T-helper 17 cell (primary cell): ENCODE results near the gene ARF3. TPM values are rescaled to one million over a fixed set of nuclear protein-coding genes. Genes with fewer than 3 reads are reported as not detected.

ENCODE experiments used
- ATAC-seq: fragments of 150-1000 bp; cut with Tn5 transposase; 2 replicates; pipeline ENCODE4 v1.10.0; 2021; ENCODE audit warnings: mild to moderate bottlenecking, moderate library complexity
- DNase-seq, 3 donors: peaks; one replicate each; pipeline versions ENCODE4 v3.0.0 to v3.0.0-alpha.2; 2020 to 2021
- H3K9me3 ChIP-seq: one replicate; pipeline ENCODE4 v1.7.0; 2013; ENCODE audit warnings: low read length, mild to moderate bottlenecking; ENCODE audit not compliant: control insufficient read depth, poor library complexity, severe bottlenecking
- H3K27ac Mint-ChIP-seq: one replicate; pipeline ENCODE4 v1.8.0; 2022; ENCODE audit warnings: mild to moderate bottlenecking, moderate library complexity, mixed read lengths
- H3K27me3 Mint-ChIP-seq: one replicate; pipeline ENCODE4 v1.8.0; 2022; ENCODE audit warnings: mixed read lengths
- H3K36me3 Mint-ChIP-seq: one replicate; pipeline ENCODE4 v1.8.0; 2022; ENCODE audit warnings: low read depth, mixed read lengths
- H3K4me1 Mint-ChIP-seq: one replicate; pipeline ENCODE4 v1.8.0; 2022; ENCODE audit warnings: mild to moderate bottlenecking, mixed read lengths
- H3K4me3 Mint-ChIP-seq: one replicate; pipeline ENCODE4 v1.8.0; 2022; ENCODE audit warnings: mild to moderate bottlenecking, moderate library complexity, mixed read lengths
- total RNA-seq, 4 donors: library from RNA in 2 of 4; stranded (reverse) in 2 of 4; gene quantifications; one replicate each; pipeline ENCODE4 v1.2.3 and lab custom pipeline; 2022 to 2026

ARF3 gene
- total RNA-seq, 2 donors from 2014 or later, result 80.1 to 111 TPM

DNA sequence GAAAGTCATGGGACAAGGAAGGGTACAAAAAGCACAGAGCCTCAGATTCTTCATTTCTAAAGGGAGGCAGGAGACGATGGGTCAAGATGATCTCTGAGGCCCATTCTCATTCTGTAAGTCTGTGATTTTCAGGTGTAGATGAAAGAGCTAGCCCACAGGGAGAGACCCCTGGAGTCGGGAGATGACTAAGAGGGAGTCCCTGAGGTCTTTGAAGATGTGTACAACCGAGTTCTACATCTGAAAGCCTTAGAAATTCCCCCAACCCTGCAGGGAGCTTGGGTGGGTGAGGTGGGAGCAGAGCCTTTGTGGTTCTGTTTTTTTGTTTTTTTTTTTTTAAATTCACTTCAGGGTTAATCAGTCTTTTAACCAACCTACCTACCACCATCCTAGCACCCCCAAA lies 11.2 kb upstream of the ARF3 start:
- Mint-ChIP-seq H3K36me3 (peaks cover 9% of the 10 kb centered on the region), H3K27me3 (peaks cover 26% of the 10 kb centered on the region), H3K4me3 (no peak overlapping the region), H3K4me1 (peaks cover 17% of the 10 kb centered on the region), H3K27ac (no peak overlapping the region)
- ATAC-seq (no peak), DNase-seq (no peak)
- no peaks in the 10 kb centered on the region for H3K9me3 ChIP-seq

DNA sequence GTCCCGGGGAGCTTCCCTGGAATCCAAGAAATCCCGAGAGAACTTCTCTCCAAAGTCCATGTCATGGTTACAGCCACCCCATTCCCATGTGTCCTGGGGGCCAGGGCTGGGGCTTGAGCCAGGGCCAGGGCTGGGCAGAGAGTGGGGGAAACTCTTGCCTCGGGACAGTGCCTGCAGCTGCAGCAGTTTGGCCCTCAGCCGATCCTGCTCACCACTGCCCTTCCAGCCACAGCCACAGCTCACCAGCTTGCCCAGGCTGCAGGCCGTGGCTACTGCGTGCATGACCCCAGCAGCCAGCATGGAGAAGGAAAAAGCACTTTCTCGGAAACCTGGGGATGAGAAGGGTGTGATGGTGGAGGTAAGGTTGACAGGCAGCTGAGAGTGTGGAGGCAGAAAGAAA lies 10.7 kb upstream of the ARF3 start:
- DNase-seq (no peak), ATAC-seq (no peak)
- H3K27ac Mint-ChIP-seq, result no peak overlapping the region
- H3K4me1 Mint-ChIP-seq, result peaks cover 17% of the 10 kb centered on the region
- H3K36me3 Mint-ChIP-seq, result peaks cover 9% of the 10 kb centered on the region
- peaks cover 26% of the 10 kb centered on the region for H3K27me3 Mint-ChIP-seq
- no peaks in the 10 kb centered on the region for H3K9me3 ChIP-seq
- H3K4me3 Mint-ChIP-seq, result no peak overlapping the region

DNA sequence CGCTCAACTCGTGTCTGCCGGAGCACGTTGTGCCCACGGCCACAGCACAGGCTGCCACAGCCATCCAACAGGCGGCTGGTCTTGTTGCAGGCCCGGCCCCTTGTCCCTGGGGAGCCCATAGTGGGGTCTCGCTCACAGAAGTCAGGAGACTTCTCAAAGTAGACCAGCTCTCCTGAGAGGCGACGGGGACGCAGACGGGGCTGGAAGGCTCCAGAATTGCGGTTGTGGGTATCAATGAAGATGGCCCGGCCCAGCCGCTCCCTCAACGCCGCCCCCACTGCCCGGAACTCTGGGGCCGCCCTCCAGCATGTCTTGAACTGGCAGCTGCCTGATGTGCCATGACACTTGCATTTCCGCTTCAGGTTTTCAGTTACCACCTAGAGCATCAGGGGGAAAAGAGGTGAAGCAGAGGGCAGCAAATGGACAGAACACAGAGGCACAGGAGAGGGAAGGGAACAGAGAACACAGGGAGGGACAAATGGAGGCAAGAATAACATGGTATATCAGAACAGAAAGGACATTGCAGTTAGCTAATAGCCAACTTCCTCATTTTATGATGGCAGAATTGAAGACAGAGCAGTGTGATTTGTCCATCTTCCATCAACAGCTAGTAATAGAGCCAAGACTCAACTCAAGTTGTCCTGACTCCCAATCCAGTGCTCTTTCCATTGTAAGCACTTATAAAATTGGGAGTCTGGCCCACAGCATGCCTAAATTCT lies 9.0 kb upstream of the ARF3 start:
- peaks cover 9% of the 10 kb centered on the region for H3K27me3 Mint-ChIP-seq

DNA sequence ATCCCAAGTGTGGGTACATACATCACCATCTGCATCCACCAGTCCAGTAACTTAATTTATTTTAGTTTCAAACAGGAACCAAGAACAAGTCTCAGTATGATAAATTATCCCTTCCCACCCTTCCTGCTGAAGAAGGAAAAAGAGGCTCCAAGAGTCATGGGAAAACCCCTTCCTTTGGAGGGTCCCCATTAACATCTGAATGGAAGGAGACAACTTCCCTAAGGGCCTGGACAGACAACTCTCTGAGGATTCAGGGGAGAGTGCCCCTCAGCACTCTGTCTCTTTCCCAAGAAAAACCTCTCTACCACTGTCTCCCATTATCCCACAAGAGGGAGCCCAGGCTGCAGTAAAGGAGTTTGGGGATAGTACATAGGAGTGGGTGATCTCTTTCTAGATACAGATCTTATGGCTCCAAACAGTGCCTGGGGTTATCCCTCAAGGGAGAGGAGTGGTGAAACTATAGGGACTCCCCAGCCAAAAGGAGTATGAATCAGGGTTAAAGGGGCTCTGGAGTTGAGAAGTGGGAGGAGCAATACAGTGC lies 8.1 kb upstream of the ARF3 start:
- Mint-ChIP-seq H3K4me3 (no peak overlapping the region), H3K36me3 (no peaks in the 10 kb centered on the region), H3K27me3 (peaks cover 6% of the 10 kb centered on the region), H3K27ac (no peak overlapping the region), H3K4me1 (peaks cover 4% of the 10 kb centered on the region)
- no peaks in the 10 kb centered on the region for H3K9me3 ChIP-seq
- DNase-seq (no peak), ATAC-seq (no peak)

More for the DNA sequence above, 9.0 kb upstream of the ARF3 start:
- H3K36me3 Mint-ChIP-seq, result peaks cover 5% of the 10 kb centered on the region
- DNase-seq (no peak), ATAC-seq (no peak)
- H3K27ac Mint-ChIP-seq, result no peak overlapping the region
- no peak overlapping the region for H3K4me3 Mint-ChIP-seq
- H3K9me3 ChIP-seq, result no peaks in the 10 kb centered on the region
- H3K4me1 Mint-ChIP-seq, result peaks cover 11% of the 10 kb centered on the region

DNA sequence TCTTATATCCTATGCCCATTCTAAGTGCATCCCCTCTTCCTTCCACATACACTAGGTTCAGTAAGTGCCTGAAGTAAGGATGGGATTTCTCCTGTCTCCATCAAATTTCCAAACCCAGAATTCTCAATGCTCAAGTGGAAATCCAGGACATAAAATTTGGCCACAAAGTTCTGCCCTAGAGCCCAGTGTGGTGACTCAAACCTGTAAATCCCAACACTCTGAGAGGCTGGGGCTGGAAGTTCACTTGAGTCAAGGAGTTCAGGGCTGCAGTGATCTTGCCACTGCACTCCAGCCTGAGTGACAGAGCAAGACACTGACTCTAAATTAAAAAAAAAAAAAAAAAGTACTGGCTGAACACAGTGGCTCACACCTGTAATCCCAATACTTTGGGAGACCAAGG lies 4.5 kb upstream of the ARF3 start:
- Mint-ChIP-seq H3K4me3 (no peak overlapping the region), H3K36me3 (peaks cover 5% of the 10 kb centered on the region), H3K4me1 (peaks cover 15% of the 10 kb centered on the region), H3K27ac (no peak overlapping the region), H3K27me3 (peaks cover 6% of the 10 kb centered on the region)
- ATAC-seq (no peak), DNase-seq (no peak)
- no peaks in the 10 kb centered on the region for H3K9me3 ChIP-seq

DNA sequence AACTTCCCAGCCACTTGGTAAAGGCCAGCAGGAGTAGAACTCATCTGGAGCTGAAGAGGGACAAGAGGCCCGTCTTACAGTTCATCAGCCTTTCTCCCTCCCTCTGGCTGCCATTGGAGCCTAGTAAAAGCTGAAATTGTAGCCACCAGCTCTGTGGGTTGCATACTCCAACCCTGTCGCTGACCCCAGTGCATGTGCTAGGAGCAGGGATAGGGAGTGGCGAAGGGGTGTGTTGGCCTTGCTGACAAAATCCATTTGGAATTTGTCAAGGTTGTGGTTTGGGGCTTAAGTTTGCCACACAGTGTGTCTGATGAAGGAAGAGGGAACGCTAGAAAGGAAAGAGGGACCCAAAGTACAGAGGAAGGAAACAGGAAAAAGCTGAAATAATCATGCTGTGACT lies 4.0 kb upstream of the ARF3 start:
- H3K9me3 ChIP-seq, result no peaks in the 10 kb centered on the region
- Mint-ChIP-seq H3K36me3 (peaks cover 5% of the 10 kb centered on the region), H3K27ac (no peak overlapping the region), H3K27me3 (peaks cover 6% of the 10 kb centered on the region), H3K4me1 (peaks cover 19% of the 10 kb centered on the region), H3K4me3 (no peak overlapping the region)
- DNase-seq (no peak), ATAC-seq (no peak)

DNA sequence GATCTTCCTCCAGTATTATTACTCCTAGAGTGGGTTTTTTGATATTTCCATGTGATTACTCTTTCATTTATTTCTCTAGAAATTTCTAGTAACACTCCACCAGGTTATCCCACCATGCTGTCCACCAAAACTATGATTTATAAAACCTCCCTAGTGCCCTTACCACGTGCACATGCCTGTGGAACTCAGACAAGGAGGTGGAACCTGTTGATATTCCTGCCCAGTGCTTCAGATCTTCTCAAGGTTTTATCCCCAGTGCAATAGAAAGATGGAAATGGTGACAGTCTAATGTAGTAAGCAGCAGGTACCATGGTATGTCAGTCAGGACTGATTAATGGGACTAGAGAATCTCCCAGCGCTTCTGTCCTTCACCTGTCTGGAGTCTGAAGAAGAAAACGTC lies 3.5 kb upstream of the ARF3 start:
- ATAC-seq (no peak), DNase-seq (no peak)
- Mint-ChIP-seq H3K36me3 (peaks cover 5% of the 10 kb centered on the region), H3K27me3 (peaks cover 6% of the 10 kb centered on the region), H3K4me1 (peaks cover 24% of the 10 kb centered on the region), H3K27ac (no peak overlapping the region), H3K4me3 (no peak overlapping the region)
- no peaks in the 10 kb centered on the region for H3K9me3 ChIP-seq

DNA sequence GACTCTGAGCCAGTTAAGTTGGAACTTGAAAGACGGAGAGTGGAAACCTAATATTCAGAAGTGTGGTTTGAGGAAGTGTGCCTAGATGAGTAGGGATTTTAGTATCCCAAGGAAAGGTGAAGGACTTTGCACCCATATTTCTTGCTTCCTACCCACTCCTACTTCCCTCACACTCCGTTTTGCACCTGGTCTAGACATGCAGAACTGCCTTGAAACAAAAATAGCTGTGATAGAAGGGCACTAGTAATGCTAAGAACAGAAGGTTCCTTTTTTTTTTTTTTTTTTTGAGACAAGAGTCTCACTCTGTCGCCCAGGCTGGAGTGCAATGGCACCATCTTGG lies 732 bp upstream of the ARF3 start:
- H3K9me3 ChIP-seq, result no peaks in the 10 kb centered on the region
- Mint-ChIP-seq H3K4me1 (peaks cover 35% of the 10 kb centered on the region), H3K27ac (peak overlapping the region; percentile 92), H3K36me3 (peaks cover 5% of the 10 kb centered on the region), H3K27me3 (peaks cover 6% of the 10 kb centered on the region), H3K4me3 (peak overlapping the region; percentile 99)
- DNase-seq (no peak), ATAC-seq (no peak)

DNA sequence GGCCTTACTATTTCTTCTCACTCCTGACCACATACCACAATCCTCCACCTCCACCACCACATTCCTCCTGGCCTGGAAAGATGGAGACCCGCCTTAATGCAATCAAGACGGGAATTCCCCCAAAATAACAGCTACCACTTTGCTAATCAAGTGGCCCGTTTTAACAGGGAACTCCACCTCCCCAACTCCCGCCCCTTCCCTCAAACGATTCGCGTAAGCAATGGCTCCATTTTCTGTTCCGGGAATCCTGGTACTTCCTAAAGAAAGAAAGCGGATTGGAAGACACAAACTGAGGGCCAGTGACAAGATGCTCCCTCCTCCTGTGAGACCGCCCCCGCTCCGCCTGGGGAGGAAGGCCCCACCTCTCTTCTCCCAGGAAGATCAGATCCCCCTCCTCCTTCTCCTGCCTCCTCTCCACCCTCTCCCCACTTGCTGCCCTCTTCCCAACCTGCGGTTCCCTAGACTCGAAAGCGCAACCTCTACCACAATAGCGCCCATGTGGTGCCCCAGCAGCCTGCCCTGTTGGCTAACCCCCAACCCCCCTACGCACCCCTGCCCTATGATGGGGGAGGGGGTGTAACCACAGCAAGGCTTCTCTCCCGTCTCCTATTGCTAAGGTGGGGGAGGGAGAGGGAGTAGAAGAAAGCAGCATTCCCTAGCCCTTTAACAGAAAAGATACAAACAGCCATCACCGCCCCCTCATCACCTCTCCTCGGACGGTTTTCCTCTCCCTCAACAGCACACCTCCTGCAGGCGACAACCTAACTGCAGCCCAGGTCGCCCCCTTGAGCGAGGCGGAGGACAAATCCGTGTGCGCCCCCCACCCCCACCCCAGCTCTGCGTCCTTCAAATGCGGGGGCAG lies 777 bp downstream of the ARF3 start:
- peaks cover 41% of the 10 kb centered on the region for H3K4me1 Mint-ChIP-seq
- H3K4me3 Mint-ChIP-seq, result peak overlapping the region; percentile 99
- H3K27me3 Mint-ChIP-seq, result peaks cover 6% of the 10 kb centered on the region
- H3K27ac Mint-ChIP-seq, result peak overlapping the region; percentile 92
- DNase-seq (no peak), ATAC-seq (peak; percentile 25)
- no peaks in the 10 kb centered on the region for H3K9me3 ChIP-seq
- H3K36me3 Mint-ChIP-seq, result peaks cover 8% of the 10 kb centered on the region

DNA sequence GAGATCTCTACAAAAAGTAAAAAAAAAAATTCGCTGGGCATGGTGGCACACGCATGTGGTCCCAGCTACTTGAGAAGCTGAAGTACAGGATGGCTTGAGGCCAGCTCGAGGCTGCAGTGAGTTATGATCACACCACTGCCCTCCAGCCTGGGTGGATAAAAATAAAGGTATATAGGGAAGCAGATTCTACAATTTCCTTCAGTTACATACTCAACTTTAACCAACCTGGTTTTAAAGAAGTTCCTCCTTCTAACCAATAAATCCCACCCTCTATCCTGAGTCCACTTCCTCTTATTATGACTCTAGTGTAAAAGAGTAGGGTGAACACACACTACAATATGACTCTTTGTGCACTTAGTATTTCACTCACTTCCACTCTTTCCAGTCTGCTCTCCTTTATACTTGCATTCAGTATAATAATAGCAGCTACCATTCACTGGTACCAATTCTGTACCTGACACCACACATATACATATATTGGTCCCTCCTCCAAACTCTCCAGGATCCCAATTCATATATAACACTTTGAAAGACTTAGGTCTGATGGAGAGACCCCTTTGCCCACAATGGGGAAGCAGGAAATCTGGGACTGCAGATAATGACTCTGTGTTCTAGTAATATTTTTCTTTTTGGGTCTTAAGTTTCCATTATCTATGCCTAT lies 2.3 kb downstream of the ARF3 start:
- no peak for ATAC-seq
- Mint-ChIP-seq H3K36me3 (peaks cover 8% of the 10 kb centered on the region), H3K27me3 (no peaks in the 10 kb centered on the region), H3K4me3 (no peak overlapping the region), H3K27ac (peak overlapping the region; percentile 92), H3K4me1 (peaks cover 41% of the 10 kb centered on the region)
- H3K9me3 ChIP-seq, result no peaks in the 10 kb centered on the region
- no peak for DNase-seq

DNA sequence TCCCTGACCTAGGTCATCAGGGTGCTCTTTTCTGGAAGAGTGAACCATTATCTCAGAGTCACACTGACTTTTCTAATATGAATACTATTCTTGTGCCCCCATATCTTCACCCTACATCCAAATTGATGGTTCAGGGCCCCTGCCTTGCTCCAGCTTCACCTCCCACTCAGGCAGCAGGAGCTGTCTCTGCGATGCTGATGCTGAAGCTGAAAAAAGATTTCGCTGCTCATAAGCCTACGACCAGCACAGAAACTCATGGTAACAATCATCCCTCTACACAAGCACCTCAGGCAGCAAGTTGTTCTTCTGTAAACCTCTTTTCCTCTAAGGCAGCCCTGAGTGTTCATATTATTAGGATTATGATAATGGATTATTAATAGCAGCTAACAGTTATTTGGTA lies 3.2 kb downstream of the ARF3 start:
- Mint-ChIP-seq H3K27me3 (no peaks in the 10 kb centered on the region), H3K36me3 (peaks cover 8% of the 10 kb centered on the region), H3K4me1 (peaks cover 39% of the 10 kb centered on the region), H3K27ac (no peak overlapping the region), H3K4me3 (no peak overlapping the region)
- H3K9me3 ChIP-seq, result no peaks in the 10 kb centered on the region
- no peak for ATAC-seq
- no peak for DNase-seq

DNA sequence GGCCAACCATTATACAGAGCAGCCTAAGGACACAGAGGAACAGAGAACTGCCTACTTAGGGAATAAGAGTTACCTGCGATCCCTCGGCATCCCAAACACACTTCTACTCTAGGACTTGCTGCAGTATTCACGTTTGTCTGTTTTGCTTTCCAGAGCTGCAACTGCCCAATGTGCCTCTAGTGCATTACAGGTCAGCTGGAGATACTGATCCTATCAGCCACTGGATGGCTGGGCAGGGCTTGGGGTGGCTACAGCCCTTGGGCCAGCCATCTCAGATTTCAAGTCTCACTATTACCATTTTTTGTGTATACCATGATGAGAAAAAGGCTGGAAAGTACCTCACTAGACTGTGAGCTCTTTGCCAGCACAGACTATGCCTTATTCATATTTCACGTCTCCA lies 4.6 kb downstream of the ARF3 start:
- Mint-ChIP-seq H3K27ac (no peak overlapping the region), H3K4me1 (peaks cover 40% of the 10 kb centered on the region)
- ATAC-seq, result no peak

DNA sequence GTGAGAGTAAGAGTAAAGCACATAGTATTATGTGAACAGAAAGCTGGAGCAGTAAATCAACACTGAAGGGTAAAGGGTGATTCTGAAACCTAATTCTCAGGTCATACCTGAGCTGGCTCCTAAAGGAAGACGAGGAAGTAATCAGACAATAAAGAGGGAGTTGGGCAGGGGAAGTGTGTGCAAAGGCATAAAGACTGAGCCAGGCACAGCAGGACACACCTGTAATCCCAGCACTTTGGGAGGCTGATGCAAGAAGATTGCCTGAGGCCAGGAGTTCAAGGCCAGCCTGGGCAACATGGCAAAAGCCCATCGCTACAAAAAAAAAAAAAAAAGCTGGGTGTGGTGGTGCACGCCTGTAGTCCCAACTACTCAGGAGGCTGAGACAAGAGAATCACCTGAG lies 9.6 kb downstream of the ARF3 start:
- no peaks in the 10 kb centered on the region for H3K27me3 Mint-ChIP-seq
- no peak overlapping the region for H3K27ac Mint-ChIP-seq
- peaks cover 27% of the 10 kb centered on the region for H3K4me1 Mint-ChIP-seq
- no peaks in the 10 kb centered on the region for H3K9me3 ChIP-seq
- no peak overlapping the region for H3K4me3 Mint-ChIP-seq
- peaks cover 7% of the 10 kb centered on the region for H3K36me3 Mint-ChIP-seq
- DNase-seq (no peak), ATAC-seq (no peak)

More for the DNA sequence above, 4.6 kb downstream of the ARF3 start:
- DNase-seq, result no peak
- Mint-ChIP-seq H3K4me3 (no peak overlapping the region), H3K36me3 (peaks cover 11% of the 10 kb centered on the region), H3K27me3 (no peaks in the 10 kb centered on the region)
- H3K9me3 ChIP-seq, result no peaks in the 10 kb centered on the region
